IMR-90 (cell line): ENCODE measurements around the gene FKBP1B.

ENCODE experiments used
- CEBPB ChIP-seq: IDR thresholded peaks from 2 replicates; pipeline ENCODE4 v1.6.1; 2012; ENCODE audit warnings: low read depth, low read length, improper control_type of control experiment
- CTCF ChIP-seq: conservative IDR thresholded peaks from 2 replicates; pipeline ENCODE4 v1.5.1; 2012; ENCODE audit warnings: mild to moderate bottlenecking, low read depth, low read length, improper control_type of control experiment
- MAFK ChIP-seq: IDR thresholded peaks from 2 replicates; pipeline ENCODE4 v1.6.1; 2012; ENCODE audit warnings: low read depth, low read length, improper control_type of control experiment
- MXI1 ChIP-seq: IDR thresholded peaks from 2 replicates; pipeline ENCODE4 v1.6.1; 2012; ENCODE audit warnings: low read depth, mild to moderate bottlenecking, low read length, moderate library complexity, borderline replicate concordance
- POLR2A ChIP-seq: IDR thresholded peaks from 2 replicates; pipeline ENCODE4 v1.6.1; 2012; ENCODE audit warnings: mild to moderate bottlenecking, low read depth, low read length
- USF2 ChIP-seq: fragments of 150-350 bp; IDR thresholded peaks from 2 replicates; pipeline ENCODE4 v1.6.1; 2017; ENCODE audit warnings: mild to moderate bottlenecking, antibody characterized with exemption, low read length, low read depth

- TF ChIP-seq POLR2A (no peak), CTCF (no peak), MXI1 (no peak), MAFK (no peak), CEBPB (no peak), USF2 (no peak)
Measured at GRCh38 chr2:24046599-24046929, 3.0 kb upstream of the FKBP1B start.
